Measurements from ENCODE around the gene SUMO1.
A peak's percentile ranks its signal among the peaks of the same experiment; 100 is the strongest.
"Not testable (repeated sequence)": the region's sequence is repeated elsewhere in the genome, so short reads cannot be mapped to it uniquely, and the experiment has no call there.

SUMO1 gene

DNA sequence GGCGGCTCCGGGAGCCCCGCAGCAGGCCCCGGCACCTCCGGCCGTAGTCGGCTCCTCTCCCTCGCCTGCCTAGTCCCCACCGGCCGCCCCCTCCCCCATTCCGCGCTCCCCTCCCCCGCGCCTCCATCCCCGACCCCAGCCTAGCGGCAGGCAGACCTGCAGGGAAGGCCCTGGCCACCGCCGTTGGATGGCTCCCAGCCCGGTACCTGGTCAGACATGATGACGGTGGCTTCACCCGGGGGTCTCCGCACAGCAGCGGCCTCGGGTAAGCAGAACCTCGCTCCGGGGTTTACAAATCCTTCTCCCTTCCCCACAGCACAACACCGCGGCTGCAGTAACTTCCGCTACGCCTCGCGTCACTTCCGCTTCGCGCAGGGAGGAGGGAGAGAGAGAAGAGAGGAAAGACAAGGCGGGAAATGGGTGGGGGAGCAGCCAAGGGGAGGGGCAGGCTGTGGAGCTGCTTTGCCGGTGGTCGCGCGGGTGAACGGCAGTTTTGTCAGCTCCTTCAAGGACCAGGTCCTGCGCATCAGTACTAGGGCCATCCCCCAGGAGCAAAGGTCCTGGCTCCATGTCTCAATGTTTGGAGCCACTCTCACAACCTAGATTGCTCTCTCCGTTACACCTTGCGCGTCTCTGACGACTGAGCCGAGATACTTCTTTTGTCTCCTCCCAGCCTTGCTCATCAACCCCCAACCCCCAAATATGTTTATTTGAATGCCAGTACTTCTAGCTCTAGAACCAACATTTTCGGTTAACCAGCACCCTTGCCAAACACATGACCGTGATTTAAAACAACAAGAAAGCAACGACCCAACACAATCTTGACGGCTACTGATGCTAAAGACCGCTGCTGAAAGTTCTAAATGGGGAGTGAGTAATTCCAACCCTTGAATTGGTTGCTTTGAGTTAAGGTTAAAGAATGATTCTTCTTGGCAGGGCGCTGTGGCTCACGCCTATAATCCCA, at the start of gene SUMO1:
Gene SUMO1 (minus strand): TSS at position 364 of the 964 bp plus-strand sequence. CDS start 146 bp downstream, at position 218.
- DNase-seq: peak; percentile 91

DNA sequence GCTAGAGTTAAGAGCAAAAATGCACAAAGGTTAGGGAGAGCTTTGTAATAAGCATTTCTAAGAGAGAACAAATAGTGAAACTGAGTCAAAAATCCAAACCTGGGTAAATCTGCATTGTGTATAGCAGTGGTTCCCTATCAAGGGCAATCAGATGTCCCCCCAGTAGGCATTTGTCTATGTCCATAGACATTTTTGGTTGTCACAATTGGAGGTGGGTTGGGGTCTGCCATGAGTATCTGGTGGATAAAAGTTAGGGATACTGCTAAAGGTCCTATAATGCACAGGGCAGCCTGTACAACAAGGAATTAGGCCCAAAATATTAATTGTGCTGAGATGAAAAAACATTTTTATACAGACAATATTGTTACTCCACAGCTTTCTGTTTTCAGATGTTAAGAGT, 48.2 kb upstream of the SUMO1 start:
- DNase-seq: no peak

DNA sequence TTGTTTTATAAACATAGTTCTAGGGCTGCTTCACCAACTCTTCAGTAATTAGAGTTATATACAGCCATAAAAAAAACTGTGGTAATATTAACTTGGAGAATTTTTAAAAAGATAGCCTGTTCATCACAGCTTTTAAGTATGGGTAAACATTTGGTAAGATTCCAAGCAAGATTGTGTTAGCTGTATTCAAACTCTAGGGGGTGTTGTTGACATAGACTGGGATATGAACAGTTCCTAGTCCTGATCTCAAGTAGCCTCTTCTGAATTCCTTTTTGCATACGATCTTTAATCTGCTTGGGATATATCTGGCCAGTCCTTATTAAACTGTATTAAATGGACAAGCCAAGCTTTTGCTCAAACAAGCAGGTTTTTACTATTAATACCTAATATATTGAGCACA, 40.5 kb upstream of the SUMO1 start:
- DNase-seq: peak; percentile 19

DNA sequence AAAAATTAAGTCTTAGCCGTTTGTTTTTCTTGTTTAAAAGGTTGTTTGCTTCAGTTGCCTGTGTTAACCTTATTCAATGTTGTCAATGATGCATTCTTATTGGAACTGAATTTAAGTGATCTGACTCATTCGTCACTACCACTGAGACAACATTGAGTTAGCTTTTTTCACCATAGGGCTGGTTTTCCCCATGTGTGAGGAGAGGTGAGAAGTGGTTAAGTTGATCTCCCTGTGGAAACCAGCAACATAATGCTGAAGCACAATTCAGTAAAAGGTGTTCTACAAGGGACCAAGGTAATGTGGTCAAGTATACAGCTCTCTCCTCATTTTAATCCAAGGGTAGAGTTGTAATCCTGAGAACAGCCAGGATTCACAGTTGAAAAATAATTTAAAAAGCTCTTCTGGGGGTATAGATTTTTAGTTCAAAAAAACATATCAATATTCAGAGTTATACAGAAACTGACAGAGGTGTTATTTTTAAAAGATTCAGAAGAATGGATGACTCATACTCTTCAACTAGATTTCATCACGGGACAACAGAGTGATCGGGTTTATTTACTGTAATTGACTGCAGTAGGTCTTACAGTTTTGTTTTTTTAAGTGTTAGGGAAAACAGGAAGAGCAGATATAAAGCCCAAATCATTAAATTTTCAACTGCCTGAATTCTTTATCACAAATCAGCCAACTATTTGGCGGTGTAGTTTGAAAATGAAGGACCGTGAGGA, 39.8 kb upstream of the SUMO1 start:
- no peak for DNase-seq

DNA sequence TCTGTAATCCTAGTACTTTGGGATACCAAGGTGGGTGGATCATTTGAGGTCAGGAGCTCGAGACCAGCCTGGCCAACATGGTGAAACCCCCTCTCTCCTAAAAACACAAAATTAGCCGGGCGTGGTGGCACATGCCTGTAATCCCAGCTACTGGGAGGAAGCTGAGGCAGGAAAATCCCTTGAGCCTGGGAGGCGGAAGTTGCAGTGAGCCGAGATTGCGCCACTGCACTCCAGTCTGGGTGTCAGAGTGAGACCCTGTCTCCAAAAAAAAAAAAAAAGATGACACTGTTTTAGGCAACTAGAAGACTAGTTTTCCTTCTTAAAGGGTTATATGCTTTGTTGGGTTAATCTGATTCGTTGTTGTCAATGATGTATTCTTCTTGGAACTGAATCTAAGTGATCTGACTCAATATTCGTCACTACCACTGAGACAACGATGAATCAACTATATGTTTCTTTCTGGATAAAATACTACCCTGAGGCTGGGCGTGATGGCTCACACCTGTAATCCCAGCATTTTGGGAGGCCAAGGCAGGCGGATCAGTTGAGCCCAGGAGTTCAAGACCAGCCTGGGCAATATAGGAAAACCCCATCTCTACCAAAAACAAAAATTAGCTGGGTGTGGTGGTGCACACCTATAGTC, 37.8 kb upstream of the SUMO1 start:
- not testable (repeated sequence) for DNase-seq

DNA sequence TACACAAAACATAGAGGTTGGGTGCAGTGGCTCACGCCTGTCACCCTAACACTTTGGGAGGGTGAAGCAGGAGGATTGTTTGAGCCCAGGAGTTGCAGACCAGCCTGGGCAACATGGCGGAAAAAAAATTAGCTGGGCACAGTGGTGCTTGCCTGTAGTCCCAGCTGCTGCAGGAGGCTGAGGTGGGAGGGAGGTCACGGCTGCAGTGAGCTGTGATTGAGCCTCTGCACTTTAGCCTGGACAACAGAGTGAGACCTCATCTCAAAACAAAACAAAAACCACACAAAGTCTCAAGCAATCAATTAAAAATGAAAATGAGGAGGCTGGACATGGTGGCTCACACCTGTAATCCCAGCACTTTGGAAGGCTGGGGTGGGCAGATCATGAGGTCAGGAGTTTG, 32.1 kb upstream of the SUMO1 start:
- no peak for DNase-seq

DNA sequence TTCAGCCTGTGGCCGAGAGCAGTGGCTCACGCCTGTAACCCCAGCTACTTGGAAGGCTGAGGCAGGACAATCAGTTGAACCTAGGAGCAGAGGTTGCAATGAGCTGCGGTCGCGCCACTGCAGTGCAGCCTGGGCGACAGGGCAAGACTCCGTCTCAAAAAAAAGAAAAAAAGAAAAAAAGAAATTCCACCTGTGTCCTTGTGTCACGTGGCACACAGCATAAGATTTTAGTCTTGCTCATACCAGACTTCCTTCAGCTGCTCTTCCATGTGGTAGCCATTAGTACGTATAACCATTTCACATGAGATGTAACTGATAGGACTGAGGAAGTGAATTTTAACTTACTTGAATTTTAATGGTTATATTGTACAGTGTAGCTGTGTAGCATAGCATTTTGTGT, 31.2 kb upstream of the SUMO1 start:
- no peak for DNase-seq

DNA sequence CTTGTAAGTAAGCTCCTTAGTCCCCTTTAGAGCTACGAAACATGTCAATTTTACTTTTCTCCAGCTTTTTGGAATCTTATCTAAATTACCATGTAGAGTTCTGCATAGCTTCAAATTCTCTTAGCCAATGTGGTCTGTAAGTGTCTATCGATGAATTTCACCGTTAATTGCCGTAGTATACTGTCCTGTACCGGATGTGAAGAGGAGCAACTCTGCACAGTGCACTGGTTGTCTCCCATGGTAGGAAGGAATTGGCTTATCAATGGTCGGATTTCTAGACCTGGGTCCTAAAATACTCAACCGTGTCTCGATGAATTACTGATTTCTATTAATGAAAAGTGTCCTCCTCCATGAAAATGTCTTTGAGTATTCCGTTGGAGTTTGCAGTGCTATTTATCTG, 29.1 kb upstream of the SUMO1 start:
- peak; percentile 19 for DNase-seq

DNA sequence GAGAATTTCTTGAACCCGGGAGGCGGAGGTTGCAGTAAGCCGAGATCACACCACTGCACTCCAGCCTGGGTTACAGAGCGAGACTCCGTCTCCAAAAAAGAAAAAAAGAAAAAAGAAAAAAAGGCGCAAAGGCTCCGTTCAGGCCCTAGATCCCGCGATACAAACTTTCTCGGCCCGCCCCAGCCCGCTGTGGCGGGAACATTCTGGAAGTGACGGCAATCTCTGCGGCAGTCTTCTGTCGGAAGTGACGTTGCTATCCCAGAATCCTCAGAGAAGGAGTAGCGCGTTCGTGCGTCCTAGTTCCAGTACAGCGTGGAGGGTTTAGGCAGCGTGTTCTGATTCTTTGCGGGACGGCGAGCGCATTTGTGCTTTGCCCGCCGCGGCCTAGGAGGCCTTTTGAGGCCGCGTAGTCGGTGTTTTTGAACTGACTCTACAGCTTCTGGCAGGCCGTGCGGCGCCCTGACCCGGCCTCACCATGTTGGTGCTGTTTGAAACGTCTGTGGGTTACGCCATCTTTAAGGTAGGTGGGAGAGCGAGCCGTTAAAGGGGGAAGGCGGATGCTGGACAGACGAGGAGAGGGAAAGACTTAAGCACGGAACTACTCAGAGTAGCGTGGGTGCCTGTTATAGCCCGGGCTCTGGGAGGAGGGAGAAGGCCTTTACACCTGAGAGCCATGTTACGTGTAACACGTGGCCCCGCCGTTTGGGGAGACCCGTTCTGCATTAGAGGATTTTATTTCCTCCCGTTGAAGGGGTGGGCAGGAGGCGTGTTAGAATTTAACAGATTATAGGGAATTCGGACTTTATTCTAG, 27.3 kb upstream of the SUMO1 start, which contains the start of gene NOP58:
Gene NOP58 (plus strand): TSS at position 297 of the 811 bp plus-strand sequence. CDS start 179 bp downstream, at position 476.
- DNase-seq: peak; percentile 93

DNA sequence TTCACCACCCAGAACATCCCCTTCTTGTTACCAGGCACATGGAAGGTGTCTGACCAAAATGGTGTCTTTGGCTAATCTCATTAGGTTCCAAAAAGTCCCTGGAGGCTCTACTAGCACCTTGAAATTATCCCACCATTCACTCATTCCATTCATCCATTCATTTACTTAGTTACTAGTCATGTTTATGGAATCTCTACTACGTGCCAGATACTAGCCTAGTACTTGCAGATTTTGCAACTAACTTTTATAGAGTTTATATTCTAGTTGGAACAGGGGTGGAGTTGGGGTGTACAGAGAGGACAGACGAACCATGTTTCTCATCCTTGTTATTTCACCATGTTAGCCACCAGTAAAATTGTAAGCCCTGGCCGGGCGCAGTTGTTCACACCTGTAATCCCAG, 23.1 kb upstream of the SUMO1 start:
- no peak for DNase-seq

DNA sequence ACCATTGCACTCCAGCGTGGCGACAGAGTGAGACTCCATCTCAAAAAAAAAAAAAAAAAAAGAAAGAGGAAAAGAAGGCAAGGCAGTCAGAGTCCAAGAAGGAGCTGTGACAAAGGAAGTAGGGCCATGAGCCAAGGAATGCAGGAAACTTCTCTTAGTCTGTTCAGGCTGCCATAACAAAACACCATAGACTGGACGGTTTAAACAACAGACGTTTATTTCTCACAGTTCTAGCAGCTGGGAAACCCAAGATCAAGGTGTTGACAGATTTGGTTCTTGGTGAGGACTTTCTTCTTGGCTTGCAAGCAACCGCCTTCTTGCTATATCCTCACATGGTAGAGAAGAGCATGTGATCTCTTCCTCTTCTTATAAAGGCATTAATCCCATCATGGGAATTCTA, 13.1 kb upstream of the SUMO1 start:
- no peak for DNase-seq

DNA sequence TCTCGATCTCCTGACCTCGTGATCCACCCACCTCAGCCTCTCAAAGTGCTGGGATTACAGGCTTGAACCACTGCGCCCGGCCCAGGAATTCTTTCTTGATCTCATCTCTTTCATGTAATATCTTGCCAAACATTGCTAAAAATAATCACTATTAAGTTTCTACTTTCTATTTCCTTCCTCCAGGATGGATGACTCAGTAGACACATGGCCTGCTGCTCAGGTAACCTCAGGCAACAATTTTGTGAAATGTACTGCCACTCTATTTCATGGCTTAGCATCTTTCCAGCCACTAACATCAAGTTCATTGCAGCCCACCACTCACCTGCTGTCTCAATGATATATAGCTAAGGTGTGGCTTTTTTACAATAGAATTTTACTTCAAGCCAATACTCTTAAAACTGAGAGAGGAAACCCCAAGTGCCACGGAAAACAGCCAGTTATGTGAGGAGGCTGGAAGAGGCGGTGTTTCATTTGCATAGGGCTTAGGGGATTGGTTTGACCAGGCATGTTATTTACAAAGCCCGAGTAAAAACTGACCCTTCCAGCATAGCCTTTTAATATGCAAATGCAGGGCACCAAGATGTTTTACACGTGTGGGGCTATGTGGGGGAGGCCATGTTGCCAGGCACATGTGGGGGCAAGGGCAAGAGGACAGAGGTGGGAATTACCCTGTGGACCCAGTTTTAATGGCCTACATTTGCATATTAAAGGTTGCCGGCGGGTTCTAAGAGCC, 11.3 kb upstream of the SUMO1 start:
- no peak for DNase-seq

DNA sequence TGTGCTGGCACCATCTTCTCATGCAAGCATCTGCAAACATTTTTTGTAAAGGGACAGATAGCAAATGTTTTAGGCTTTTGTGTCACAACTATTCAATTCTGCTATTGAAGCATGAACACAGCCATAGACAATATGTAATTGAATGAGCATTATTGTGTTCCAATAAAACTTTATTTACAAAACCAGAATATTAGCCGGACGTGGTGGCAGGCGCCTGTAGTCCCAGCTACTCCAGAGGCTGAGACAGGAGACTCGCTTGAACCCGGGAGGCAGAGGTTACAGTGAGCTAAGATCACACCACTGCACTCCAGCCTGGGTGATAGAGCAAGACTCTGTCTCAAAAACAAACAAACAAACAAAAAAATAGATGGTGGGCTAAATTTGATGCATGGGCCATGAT, 9.3 kb upstream of the SUMO1 start:
- DNase-seq: not testable (repeated sequence)

DNA sequence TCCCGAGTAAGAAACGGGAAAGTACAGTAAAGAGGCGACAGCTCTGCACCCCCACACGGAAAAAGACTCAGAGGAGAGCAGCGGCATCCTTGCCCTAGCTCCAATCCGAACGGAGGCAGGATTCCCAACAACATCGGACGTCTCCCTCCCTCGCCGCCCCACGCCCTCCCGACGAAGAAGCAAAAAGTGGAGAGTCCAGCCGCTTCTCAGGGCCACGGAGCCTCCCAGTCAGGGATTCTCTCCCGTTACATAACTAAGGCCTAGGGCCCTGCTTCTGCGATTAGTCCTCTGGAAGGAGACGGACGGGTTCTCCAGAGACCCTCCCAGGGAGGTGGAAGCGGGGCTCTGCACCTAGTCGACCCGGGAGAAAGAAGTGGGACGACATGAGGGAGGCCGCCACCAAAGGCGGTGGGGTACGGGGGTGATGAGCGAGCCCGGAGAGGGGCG, 587 bp downstream of the SUMO1 start:
- peak; percentile 35 for DNase-seq

DNA sequence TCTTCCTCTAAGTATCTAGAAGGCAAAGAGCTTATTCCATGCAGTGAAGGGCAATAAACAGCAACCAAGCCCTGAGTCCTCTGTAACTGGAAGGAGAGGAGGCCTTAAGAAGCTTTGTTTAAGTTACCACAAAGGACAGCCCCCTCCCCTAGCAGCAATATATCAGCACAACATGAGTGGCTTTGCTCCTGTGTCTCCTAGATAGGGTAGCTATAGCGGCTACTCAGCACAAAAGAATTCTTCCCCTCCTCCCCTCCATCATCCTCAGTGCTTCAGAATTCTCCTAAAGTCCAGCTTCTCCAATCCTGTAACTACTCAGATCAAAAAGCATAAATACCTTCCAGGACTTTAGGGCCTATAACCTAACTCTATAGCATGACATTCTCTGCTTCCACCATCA, 16.5 kb downstream of the SUMO1 start:
- DNase-seq: no peak

DNA sequence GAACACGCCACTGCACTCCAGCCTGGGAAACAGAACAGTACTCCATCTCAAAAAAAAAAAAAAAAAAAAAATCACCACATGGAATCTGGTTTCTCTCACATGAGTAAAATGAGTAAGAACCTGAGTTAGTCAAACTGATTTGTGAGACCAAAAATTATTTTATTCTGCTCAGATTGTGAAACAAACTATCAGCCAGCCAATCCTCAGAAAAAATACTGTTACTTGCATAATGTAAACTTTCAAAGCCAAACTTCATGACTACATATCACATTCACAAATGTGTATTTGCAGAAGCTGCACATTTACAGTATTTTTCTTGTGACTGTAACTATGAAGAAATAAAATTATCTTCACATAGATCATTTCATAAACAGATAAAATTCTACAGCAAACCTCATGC, 23.2 kb downstream of the SUMO1 start:
- no peak for DNase-seq

DNA sequence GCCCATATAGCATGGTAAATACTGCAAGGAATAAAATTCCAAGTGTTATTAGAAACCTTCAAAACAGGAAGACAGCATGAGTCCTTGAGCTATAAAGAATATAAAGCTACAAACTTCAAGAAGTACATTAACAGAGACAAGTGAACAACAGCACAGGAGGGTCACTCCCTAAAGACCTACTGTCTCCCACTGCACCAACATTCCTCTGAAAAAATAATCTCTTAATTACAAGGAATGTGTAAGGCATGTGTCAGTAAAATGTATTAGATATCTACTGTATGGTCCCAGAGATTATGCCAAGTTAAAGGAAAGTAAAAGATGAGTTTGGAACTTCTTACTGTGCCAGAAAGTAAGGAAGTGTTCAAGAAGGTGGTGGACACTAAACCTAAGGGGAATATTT, 29.9 kb downstream of the SUMO1 start:
- DNase-seq: no peak

DNA sequence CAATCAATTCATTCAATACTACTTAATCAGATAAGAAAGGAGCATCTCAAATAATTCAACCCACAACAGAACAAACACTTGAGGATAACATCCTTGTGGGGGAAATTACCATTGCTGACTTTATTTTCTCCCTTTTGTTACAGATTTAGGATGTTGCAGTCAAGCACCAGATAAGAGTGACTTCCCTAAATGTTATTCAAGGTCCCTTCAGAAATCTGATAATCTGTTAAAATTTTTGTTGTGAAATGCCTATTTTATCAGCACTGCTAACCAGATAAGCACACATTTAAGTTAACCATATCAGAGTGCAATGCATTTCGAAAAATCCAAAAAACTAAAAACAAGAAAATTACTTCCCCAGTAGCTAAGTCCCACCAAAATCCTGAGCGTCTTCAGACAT, 33.5 kb downstream of the SUMO1 start:
- no peak for DNase-seq

DNA sequence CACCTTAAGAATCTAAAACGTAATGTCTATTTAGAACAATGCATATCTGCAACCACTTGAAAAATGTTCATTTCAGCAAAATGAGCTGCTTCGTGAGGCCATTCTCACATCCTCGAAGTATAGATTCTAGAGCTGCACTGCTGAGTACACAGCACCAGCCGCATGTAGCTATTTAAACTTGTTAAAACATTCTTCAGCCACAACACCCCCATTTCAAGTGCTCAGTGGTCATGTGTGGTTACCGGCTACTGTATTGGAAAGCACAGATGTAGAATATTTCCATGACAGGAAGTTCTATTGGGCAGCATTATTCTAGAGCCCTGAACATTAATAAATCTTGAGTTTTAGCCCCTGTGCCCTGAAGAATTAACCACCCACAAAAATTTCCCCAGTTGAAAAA, 35.0 kb downstream of the SUMO1 start:
- no peak for DNase-seq

DNA sequence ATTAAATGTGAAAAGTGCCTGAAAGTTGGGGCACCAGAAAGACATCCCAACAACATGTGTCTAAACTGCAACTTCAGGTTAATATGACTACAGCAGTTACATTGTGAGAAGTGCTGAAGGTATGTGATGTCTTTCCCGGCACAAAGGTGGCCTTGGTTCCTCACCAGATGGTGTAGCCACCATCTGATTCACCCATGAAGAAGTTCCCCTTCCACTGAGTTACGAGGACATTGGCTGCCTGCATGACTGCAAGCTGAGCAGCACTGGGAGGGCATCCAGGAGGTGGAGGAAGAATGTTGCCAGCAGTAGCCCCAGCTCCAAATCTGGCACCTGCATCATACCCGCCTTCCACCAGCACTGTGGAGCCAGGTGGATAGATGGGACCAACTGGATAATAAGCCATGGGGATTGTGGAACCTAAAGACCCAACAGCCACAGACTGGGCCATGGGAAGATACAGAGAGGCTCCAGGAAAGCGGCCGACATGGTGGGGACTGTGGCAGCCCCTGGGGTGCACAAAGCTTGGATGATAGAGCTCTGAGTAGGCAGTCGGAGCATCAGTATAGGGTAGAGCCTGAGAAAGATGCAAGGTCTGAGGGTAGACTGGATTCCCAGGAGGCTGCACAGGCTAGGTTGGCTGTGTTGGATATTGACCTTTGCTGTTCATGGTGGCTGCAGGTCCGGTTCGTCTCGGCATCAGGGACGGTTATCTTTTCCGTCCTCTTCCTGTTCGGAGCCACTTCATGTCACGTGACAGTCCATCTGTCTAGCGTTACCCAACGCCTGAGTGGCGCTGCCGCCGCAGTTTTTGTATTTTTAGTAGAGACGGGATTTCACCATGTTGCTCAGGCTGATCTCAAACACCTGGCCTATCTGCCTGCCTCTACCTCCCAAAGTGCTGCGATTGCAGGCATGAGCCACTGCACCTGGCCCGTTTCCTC, 36.9 kb downstream of the SUMO1 start:
- no peak for DNase-seq

DNA sequence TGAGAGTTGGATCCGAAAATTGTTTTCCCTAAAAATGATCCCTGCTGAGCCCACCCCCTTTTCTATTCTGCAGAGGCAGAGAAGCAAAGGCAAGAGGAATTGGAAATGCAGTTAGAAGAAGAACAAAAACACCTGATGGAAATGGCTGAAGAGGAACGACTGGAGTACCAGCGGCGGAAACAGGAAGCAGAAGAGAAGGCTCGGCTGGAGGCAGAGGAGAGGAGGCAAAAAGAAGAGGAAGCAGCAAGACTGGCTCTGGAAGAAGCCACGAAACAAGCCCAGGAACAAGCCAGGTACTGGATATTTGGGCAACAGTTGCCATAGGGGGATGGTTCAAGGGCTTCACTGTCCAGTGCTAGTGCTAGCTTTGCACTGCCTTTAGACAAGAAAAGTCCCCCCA, 41.7 kb downstream of the SUMO1 start:
- no peak for DNase-seq
